HL-60 (cell line): ENCODE measurements around the gene PSMD11.

Experiments
- DNase-seq, 2 experiments: peaks; one replicate each; pipeline ENCODE4 v3.0.0-alpha.2; 2010 to 2020; ENCODE audit warnings: low read depth in 1 of 2, low spot score in 1 of 2
- H3K27ac ChIP-seq: fragments of 250-450 bp; sonication (Bioruptor Pico); replicated peaks from 2 replicates; pipeline ENCODE4 v1.5.1; 2020; ENCODE audit warnings: mild to moderate bottlenecking, moderate library complexity
- H3K27me3 ChIP-seq: fragments of 250-450 bp; sonication (Bioruptor Pico); 2 replicates; pipeline ENCODE4 v1.5.1; 2021; ENCODE audit warnings: mild to moderate bottlenecking, moderate library complexity; ENCODE audit not compliant: insufficient read depth, poor library complexity, severe bottlenecking
- H3K4me3 ChIP-seq: replicated peaks from 2 replicates; pipeline ENCODE4 v1.5.1; 2011; ENCODE audit warnings: mild to moderate bottlenecking, control low read depth, low read length; ENCODE audit not compliant: insufficient read depth
- GABPA ChIP-seq: IDR thresholded peaks from 2 replicates; pipeline ENCODE4 v1.6.1; 2012; ENCODE audit warnings: low read depth
- POLR2AphosphoS5 ChIP-seq: IDR thresholded peaks from 2 replicates; pipeline ENCODE4 v1.6.1; 2012; ENCODE audit warnings: low read depth
- SPI1 ChIP-seq: IDR thresholded peaks from 2 replicates; pipeline ENCODE4 v1.6.1; 2012; ENCODE audit warnings: low read depth, mild to moderate bottlenecking, borderline replicate concordance
- TF ChIP-seq, protein P1 (sequence below): IDR thresholded peaks from 2 replicates; pipeline ENCODE4 v1.6.1; 2012; ENCODE audit warnings: low read depth; ENCODE audit not compliant: insufficient replicate concordance
- TF ChIP-seq, protein P2 (sequence below): IDR thresholded peaks from one replicate; pipeline ENCODE4 v1.5.1; 2011; ENCODE audit warnings: low read length, control low read depth, inconsistent platforms; ENCODE audit not compliant: insufficient read depth

Gene PSMD11

DNA sequence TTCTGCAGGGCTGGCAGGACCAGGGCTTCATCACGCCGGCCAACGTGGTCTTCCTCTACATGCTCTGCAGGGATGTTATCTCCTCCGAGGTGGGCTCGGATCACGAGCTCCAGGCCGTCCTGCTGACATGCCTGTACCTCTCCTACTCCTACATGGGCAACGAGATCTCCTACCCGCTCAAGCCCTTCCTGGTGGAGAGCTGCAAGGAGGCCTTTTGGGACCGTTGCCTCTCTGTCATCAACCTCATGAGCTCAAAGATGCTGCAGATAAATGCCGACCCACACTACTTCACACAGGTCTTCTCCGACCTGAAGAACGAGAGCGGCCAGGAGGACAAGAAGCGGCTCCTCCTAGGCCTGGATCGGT lies 43.9 kb downstream of the PSMD11 start:
- H3K27me3 ChIP-seq = no peaks in the 10 kb centered on the region
- no peak overlapping the region for H3K27ac ChIP-seq
- H3K4me3 ChIP-seq = no peak overlapping the region
- TF ChIP-seq SPI1 (no peak), POLR2AphosphoS5 (no peak), GABPA (no peak)
- TF ChIP-seq, protein P1, sequence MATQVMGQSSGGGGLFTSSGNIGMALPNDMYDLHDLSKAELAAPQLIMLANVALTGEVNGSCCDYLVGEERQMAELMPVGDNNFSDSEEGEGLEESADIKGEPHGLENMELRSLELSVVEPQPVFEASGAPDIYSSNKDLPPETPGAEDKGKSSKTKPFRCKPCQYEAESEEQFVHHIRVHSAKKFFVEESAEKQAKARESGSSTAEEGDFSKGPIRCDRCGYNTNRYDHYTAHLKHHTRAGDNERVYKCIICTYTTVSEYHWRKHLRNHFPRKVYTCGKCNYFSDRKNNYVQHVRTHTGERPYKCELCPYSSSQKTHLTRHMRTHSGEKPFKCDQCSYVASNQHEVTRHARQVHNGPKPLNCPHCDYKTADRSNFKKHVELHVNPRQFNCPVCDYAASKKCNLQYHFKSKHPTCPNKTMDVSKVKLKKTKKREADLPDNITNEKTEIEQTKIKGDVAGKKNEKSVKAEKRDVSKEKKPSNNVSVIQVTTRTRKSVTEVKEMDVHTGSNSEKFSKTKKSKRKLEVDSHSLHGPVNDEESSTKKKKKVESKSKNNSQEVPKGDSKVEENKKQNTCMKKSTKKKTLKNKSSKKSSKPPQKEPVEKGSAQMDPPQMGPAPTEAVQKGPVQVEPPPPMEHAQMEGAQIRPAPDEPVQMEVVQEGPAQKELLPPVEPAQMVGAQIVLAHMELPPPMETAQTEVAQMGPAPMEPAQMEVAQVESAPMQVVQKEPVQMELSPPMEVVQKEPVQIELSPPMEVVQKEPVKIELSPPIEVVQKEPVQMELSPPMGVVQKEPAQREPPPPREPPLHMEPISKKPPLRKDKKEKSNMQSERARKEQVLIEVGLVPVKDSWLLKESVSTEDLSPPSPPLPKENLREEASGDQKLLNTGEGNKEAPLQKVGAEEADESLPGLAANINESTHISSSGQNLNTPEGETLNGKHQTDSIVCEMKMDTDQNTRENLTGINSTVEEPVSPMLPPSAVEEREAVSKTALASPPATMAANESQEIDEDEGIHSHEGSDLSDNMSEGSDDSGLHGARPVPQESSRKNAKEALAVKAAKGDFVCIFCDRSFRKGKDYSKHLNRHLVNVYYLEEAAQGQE = no peak
- TF ChIP-seq, protein P2, sequence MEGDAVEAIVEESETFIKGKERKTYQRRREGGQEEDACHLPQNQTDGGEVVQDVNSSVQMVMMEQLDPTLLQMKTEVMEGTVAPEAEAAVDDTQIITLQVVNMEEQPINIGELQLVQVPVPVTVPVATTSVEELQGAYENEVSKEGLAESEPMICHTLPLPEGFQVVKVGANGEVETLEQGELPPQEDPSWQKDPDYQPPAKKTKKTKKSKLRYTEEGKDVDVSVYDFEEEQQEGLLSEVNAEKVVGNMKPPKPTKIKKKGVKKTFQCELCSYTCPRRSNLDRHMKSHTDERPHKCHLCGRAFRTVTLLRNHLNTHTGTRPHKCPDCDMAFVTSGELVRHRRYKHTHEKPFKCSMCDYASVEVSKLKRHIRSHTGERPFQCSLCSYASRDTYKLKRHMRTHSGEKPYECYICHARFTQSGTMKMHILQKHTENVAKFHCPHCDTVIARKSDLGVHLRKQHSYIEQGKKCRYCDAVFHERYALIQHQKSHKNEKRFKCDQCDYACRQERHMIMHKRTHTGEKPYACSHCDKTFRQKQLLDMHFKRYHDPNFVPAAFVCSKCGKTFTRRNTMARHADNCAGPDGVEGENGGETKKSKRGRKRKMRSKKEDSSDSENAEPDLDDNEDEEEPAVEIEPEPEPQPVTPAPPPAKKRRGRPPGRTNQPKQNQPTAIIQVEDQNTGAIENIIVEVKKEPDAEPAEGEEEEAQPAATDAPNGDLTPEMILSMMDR = no peak
- DNase-seq = no peak

DNA sequence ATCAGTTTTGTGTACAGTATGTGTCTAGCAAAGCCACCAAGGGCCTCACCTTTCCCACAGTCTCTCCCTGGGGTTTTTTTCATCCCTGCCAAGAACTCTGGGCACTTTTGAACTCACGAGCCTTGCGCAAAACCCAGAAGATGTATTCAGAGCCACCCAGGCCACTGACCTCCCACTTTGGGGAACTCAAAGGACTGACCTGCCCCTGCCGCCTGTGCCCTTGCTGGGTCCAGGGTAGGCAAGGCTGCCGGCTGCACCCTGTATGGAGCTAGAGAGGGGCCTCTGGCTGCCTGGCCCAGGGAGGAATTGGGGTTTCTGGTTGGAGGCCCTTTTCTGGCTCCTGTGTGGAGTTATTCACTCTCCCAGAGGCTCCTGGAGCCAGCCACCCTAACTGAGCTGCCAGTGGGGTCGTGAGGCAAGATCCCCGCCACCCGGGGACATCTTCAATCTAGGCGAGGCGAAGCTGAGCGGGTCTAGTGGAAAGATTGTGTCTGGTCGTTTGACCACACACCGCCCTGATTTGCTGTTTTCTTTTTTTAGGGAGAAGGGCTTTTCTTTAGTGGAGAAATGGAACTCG lies 44.4 kb downstream of the PSMD11 start:
- H3K4me3 ChIP-seq = no peak overlapping the region
- H3K27me3 ChIP-seq = no peaks in the 10 kb centered on the region
- DNase-seq = no peak
- no peak overlapping the region for H3K27ac ChIP-seq
- TF ChIP-seq SPI1 (no peak), POLR2AphosphoS5 (no peak), GABPA (no peak)
- TF ChIP-seq, protein P1 = no peak
- TF ChIP-seq, protein P2 = no peak

DNA sequence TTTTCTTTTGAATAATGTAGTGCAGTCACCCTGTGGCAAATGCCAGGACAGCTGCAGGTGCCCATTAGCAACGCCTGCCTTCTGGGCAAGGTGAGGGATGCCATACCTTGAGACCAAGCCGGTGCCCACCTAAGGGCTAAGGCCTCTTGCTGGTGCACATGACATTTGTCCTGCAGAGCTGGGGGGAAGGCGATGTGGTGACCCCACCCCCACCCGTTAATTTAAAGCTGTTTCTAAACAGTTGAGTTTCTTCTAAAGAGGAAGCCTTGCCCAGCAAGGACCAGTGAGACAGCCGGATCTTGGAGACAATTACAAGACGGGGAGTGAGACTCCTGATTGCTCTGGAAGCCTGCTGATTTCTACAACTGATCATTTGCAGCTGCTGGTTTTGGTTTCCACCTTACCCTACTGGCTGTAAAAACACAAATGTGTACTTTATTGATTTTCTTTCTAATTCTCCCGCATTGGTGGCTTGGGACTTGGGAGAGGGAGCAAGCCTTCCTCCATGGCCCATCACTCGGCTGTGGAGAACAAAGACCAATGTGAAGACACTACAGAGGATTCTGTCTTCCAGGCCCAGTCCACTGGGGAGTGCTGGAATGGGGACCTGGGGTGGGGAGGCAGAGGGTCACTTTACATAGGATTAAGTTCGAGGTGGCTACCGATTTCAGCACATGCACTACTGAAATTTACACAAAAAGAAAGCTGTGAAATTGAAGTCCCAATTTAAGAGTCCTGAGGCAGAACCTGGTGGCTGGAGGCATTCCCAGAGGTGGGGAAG lies 45.2 kb downstream of the PSMD11 start:
- no peaks in the 10 kb centered on the region for H3K27me3 ChIP-seq
- no peak overlapping the region for H3K4me3 ChIP-seq
- TF ChIP-seq, protein P2 = no peak
- TF ChIP-seq GABPA (no peak), POLR2AphosphoS5 (no peak), SPI1 (no peak)
- TF ChIP-seq, protein P1 = no peak
- no peak for DNase-seq
- H3K27ac ChIP-seq = no peak overlapping the region
